ENCODE measurements around the gene CREB5.

DNA sequence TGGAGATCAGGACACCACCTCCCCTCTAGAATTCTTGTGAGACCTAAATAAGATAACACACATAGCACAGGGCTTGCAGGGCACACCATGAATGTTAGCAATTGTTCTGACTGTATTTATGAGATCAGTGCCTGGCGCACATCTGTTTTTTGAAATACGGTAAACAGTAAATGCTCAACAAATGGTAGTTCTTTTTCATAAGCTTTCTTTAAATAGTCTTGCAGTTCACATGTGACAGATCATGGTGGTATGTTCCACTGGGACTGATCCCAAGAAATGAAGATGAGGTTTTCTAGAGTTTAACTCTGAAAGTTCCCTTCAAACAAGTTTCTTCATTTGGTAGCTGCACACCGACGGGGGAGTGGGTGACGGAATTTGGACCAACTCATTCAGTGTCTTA, 34.8 kb downstream of the CREB5 start:
- no peak for TF ChIP-seq CTCF (conservative IDR thresholded peaks at IDR 0.05; ENCODE audit: low read depth in 2 of 2)
- no peak for TF ChIP-seq CREB1 (CRISPR knock-in tag; IDR thresholded peaks at IDR 0.05; ENCODE audit: low read depth)
- no peak for TF ChIP-seq NANOG (IDR thresholded peaks at IDR 0.05; ENCODE audit: borderline replicate concordance)
- TF ChIP-seq, protein P1, sequence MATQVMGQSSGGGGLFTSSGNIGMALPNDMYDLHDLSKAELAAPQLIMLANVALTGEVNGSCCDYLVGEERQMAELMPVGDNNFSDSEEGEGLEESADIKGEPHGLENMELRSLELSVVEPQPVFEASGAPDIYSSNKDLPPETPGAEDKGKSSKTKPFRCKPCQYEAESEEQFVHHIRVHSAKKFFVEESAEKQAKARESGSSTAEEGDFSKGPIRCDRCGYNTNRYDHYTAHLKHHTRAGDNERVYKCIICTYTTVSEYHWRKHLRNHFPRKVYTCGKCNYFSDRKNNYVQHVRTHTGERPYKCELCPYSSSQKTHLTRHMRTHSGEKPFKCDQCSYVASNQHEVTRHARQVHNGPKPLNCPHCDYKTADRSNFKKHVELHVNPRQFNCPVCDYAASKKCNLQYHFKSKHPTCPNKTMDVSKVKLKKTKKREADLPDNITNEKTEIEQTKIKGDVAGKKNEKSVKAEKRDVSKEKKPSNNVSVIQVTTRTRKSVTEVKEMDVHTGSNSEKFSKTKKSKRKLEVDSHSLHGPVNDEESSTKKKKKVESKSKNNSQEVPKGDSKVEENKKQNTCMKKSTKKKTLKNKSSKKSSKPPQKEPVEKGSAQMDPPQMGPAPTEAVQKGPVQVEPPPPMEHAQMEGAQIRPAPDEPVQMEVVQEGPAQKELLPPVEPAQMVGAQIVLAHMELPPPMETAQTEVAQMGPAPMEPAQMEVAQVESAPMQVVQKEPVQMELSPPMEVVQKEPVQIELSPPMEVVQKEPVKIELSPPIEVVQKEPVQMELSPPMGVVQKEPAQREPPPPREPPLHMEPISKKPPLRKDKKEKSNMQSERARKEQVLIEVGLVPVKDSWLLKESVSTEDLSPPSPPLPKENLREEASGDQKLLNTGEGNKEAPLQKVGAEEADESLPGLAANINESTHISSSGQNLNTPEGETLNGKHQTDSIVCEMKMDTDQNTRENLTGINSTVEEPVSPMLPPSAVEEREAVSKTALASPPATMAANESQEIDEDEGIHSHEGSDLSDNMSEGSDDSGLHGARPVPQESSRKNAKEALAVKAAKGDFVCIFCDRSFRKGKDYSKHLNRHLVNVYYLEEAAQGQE (IDR thresholded peaks at IDR 0.05; ENCODE audit: unreplicated experiment) = no peak
